Astrocyte of the spinal cord (primary cell): ENCODE measurements around the gene NTRK2.

Experiments used
- DNase-seq: peaks from one replicate; pipeline ENCODE4 v3.0.0; 2011; ENCODE audit warnings: low read depth, low spot score
- H3K4me3 ChIP-seq: 2 replicates; pipeline ENCODE4 v1.5.1; 2011; ENCODE audit warnings: low read depth, mild to moderate bottlenecking, low read length, moderate library complexity
- in situ Hi-C: cut with HindIII; loops from 2 replicates; pipeline ENCODE4 v1.10.0; 2017; ENCODE audit warnings: low sequenced_read_pairs
- TF ChIP-seq, protein P1 (sequence below): IDR thresholded peaks from 2 replicates; pipeline ENCODE4 v1.5.1; 2012; ENCODE audit warnings: low read depth, mild to moderate bottlenecking, low read length, inconsistent platforms

Gene NTRK2

DNA sequence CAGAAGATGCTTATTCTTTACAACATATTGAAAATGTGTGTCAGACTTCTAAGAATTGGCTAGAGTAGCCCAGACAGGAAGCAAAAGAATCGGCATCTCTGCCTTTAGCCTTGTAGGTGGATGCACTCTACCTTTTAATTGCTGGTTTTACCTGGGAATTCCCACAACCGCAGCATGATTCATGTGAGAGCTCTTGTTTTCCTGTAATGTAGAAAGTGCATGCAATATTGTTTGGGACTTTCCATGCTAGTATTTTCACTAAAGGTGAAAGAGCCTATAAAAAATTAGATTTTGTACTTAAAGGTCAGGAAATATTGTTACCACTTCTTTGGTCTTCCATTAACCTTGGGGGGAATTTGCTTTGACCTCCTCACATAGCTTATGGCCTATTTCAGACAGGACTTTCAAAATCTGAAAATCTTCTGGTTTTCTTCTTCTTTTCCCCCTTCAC, 89.8 kb downstream of the NTRK2 start:
- DNase-seq = no peak
- in situ Hi-C loops = no loop called here
- TF ChIP-seq, protein P1, sequence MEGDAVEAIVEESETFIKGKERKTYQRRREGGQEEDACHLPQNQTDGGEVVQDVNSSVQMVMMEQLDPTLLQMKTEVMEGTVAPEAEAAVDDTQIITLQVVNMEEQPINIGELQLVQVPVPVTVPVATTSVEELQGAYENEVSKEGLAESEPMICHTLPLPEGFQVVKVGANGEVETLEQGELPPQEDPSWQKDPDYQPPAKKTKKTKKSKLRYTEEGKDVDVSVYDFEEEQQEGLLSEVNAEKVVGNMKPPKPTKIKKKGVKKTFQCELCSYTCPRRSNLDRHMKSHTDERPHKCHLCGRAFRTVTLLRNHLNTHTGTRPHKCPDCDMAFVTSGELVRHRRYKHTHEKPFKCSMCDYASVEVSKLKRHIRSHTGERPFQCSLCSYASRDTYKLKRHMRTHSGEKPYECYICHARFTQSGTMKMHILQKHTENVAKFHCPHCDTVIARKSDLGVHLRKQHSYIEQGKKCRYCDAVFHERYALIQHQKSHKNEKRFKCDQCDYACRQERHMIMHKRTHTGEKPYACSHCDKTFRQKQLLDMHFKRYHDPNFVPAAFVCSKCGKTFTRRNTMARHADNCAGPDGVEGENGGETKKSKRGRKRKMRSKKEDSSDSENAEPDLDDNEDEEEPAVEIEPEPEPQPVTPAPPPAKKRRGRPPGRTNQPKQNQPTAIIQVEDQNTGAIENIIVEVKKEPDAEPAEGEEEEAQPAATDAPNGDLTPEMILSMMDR = no peak
- no peak overlapping the region for H3K4me3 ChIP-seq

DNA sequence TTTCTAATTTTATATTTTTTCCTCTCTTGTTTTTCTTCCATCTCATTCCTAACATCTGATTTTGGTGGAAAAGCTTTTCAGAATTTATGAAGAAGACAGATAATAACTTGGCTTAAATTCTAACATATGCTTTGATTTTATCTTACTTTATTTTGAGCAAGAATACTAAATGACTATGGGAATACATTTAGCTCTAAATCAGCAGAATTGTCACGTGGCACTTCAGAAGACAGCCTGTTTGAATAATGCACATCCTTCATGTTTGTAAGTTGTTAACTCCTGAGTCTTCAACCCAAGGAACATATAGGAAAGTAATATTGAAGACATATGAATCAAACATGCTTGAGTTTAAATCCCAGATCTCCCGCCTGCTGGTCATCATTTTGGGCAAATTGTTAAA, 90.3 kb downstream of the NTRK2 start:
- no peak overlapping the region for H3K4me3 ChIP-seq
- TF ChIP-seq, protein P1 = no peak
- in situ Hi-C loops = no loop called here
- no peak for DNase-seq

DNA sequence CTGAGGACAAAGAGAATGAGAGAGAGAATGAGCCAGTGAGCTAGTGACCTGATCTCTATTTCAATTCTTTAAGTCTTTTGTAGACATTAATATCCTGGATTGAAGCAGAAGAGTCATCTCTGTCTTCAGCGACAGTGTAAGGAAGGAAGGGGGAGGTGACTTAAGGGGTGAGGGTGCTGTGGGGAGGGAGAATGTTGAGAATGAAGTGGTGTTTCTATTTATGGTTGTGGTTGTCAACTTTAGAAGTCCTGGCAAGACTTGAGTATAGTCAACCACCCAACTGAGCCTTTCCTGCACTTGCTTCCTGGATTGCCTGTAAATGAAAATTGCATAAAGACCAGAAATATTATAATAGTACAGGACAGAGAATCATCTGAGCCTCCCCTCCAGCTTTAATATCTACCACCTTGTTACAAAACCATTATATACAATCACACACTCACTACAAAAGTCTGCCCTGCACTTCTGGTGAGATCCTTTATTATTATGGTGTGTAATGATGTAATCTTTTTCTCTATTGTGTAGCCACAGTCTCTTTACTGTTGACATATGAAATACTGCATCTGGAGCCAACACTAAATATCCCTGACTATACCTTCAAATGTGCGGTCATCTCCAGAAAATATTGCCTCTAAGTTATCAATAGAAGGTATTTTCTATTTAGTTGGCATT, 91.7 kb downstream of the NTRK2 start:
- TF ChIP-seq, protein P1 = no peak
- in situ Hi-C loops = no loop called here
- H3K4me3 ChIP-seq = no peak overlapping the region
- no peak for DNase-seq

DNA sequence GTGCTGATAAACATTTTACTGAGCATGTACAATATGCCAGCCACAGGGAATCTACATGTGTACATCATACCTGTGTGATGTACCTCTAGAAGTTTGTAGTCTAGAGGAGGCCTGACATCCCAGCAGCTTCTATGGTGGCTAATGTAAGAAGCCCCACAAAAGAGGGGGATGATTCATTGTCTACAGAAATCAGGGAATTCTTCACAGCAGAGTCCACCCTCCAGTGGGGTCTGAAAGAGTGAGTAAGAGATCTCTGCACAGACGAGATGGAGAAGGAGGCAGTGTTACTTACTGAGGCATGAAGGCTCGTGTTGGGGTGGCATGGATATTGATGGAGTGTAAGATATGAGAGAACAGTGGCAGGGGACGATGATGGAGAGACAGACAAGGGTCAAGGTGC, 103.0 kb downstream of the NTRK2 start:
- in situ Hi-C loops = no loop called here
- TF ChIP-seq, protein P1 = no peak
- DNase-seq = no peak
- H3K4me3 ChIP-seq = no peak overlapping the region

DNA sequence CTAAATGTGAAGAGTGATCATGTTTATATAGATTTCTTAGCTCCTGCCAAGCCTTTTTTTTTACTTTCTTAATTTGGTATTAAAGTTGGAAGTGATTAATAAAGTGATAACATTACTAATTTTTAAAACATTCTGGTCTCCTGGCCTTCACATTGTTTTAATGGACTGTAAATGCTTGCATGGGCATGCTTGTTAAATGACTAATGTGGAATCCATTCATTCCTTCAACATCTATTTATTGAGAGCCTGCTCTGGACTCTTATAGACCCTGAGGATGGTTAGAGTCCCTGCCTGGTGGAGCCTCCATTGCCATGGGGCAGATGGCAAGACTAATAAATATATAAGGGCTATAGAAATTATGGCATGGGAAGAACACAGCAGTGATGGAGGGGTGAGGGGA, 103.5 kb downstream of the NTRK2 start:
- TF ChIP-seq, protein P1 = no peak
- no peak for DNase-seq
- H3K4me3 ChIP-seq = no peak overlapping the region
- in situ Hi-C loops = no loop called here

DNA sequence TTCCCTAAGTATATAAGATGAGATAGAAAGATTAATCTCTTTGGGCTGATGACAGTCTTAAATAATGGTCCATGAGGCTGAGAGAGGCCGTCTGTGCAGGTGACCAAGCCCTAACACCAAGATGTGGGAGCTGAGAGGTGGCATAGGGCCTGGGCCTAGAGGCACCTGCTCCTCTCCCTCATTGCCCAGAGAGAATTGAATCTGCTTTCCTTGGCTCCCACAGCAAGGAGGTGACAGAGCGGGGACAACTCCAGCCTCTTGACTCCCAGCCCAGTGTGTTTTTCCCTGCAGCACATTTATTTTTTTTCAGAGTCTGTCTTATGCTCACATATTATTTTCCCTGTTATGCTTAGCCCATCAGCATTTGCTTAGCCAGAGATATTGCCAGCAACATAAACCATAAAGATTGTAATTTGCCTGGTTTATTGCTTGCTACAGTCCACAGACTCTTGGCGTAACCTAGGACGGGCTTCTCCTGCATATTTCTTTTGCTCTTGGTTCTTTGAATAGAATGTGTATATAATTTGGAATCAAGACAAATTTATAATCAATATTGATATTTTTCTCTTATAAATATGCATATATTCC, 105.6 kb downstream of the NTRK2 start:
- in situ Hi-C loops = no loop called here
- H3K4me3 ChIP-seq = no peak overlapping the region
- TF ChIP-seq, protein P1 = no peak
- DNase-seq = no peak
